NCI-H2107 treated with DMSO at 0.1 percent for 48 hours (cell line): ENCODE results near the gene NEURL1B.

Experiments used
- DNase-seq: peaks from one replicate; lab custom pipeline; 2025; ENCODE audit not compliant: unreplicated experiment; lab: John Stamatoyannopoulos, UW

NEURL1B gene

DNA sequence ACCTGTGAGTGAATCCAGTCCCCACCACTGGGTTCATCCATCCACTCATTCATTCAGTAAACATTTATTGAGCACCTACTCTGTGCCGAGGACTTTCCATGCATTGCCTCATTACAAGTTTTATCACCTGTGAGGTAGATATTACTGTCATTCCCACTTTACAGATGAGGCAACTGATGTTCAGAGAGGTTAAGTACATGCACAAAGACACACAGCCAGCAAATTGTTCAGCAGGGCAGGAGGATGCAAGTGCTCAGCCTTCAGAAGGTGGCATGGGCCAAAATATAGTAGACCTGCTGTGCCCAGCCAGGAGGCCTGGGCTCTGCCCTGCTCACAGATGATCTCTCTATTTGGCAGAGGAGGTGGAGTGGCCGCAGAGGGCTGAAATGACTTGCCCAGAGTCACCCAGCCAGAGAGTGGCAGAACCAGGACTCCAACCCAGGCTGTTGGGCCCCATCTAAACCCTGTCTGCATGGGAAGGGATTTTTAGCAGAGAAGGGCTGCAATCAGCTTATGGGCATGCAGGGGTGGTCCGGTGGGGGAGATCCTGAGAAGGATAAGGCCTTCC lies 7.6 kb upstream of the NEURL1B start:
- no peak for DNase-seq

DNA sequence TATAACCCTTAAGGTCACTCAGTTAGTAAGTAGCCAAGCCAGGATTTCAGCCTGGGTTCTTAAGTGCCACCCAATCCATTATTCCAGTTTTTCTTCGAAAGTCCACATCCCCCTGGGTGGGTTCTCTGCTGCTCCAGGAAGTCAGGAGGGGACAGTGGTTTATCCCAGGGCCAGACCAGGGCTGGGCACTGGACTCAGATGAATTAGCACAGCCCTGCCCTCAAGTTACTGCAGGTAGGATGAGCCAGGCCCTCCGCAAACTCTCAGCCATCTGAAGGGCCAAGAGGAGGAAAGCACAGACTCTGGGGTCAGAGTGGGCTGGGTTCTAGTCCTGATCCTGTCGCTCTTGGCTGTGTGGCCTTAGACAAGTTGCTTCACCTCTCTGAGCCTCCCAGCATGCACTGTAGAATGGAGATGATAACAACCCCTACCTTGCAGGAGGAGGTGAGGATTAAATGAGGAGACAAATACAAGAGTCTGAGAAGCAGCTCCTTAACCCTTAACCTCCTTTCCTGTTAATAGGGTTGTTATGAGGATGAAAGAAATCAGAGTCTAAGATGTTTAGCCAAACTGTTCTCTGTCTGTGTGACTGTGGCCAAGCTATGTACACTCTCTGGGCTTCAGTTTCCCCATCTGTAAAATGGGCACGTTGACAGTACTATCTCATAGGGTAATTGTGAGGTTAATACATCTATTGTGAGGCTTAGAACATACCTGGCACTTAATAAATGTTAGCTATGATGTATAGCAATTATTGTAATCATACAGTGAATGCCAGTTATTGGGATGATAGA lies 6.8 kb upstream of the NEURL1B start:
- DNase-seq = no peak

DNA sequence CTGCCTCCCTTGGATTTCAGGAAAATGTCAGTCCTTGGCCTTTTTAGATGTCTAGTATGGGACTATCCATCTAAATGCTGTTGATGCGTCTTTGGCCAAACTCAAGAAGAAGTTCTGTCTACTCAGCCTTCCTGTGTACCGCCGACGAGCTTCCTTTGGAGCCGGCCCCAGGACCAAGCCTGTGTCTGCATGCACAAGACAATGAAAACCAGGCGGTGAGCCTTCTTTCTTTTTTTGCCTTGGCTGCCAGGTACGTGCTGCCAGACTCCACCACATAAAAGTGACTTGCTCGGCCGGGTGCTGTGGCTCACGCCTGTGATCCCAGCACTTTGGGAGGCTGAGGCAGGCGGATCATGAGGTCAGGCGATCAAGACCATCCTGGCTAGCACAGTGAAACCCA lies 6.0 kb upstream of the NEURL1B start:
- DNase-seq = no peak

DNA sequence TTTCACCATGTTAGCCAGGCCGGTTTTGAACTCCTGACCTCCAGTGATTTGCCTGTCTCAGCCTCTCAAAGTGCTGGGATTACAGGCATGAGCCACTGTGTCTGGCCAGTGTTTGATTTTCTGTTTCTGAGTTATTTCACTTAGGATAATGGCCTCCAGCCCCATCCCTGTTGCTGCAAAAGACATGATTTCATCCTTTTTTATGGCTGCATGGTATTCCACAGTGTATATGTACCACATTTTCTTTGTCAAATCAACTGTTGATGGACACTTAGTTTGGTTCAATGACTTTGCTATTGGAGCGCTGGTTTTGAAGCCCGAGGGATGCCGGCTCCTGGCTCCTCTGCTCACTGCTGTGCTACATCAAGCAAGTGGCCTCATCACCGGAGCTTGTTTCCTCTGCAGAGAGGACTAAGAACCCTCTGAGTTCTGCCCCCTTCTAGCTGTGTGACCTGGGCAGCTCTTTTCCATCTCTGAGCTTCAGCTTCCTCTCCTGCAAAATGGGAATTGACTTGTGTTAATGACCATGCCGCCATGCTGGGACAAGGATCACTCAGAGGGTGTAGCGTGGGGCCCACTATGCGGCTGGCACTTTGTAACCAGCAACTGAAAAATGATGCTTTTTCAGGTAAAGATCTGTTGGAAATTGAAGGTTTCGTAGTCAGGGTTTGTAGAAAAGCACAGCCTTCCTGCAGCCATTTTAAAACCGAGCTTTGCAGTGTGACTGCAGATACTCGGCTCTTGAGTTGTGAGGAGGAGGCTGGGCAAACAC lies 4.6 kb upstream of the NEURL1B start:
- DNase-seq = no peak

DNA sequence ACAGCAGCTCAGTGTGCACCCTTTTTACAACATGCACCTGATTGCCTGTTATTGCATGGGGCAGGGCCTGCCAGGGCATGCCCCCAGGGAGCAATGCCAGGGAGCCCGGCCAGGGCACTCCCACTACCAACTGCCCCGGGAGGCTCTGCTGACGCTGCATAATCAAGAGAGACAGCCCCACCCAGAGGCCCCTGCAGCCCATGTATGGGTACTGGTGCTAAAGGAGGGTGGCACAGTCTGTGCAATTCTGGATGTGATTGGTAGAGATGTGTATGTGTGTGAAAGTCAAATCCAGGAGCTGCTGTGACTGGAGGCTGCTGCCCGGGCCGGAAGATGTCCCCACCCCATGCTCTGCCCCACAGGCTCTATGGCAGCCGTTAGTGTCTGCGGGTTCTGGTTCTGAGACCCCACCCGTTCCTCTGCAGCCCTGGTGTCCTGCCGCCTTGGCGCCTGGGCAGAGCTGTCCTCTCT lies 3.9 kb upstream of the NEURL1B start:
- DNase-seq = peak; percentile 65

DNA sequence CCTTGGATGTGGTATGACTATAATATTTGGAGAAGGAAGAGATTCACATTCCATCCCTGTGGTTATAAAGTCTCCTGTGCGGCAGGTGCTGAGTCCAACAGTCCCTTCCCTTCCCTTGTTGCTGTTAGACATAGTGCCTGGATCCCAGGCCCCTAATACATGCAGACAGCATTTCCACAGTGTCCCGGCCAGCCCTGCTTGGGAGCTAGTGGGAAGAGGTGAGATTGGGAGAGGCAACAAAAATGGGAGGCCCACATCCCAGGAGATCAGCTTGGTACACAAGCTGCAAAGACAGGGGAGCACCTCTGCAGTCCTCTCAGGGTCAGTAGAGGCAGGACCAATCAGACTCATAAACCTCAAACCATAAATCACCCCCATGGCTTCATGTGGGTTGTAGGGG lies 3.3 kb upstream of the NEURL1B start:
- no peak for DNase-seq

DNA sequence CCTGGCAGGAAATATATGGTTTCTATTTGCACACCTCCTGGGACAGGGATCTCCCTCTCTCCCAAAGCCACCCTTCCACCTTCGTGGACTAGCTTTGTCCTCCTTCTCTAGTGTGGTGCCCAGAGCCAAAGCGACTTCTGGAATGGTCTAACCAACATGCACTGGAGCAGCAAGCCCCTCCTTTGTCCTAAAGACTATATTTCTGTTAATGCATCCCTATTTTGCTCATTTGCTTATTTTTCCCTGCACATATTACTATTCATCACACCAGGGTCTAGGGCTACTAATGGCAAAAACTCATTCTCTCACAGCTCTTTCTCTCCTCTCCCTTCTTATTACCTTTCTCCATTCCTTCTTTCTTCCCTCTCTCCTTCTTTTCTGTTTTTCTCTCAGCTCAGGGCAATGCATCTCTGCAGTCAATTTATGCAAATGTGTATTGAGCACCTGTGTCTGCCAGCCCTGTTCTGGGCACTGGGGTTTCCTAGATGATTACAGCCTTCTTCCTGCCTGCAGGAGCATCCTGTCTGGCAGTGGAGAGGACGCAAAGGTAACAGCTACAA lies 2.8 kb upstream of the NEURL1B start:
- no peak for DNase-seq

DNA sequence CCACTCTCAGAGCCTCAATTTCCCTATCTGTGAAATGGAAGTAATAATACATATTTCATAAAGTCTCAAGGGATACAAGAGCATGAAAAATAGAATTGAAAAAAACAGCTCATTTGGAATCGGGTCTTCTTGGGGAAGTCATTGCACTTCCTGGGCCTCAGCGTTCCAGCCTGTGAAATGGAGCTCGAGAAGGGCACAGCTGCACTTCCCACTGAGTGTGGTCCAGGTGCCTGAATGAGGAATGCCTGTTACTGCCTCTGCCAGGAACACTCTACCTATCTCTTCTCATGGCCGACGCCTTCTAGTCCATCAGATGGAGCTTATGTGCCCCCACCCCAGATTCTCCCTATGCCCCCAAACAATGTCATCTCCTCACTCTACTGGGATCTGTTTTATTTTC lies 924 bp upstream of the NEURL1B start:
- no peak for DNase-seq

DNA sequence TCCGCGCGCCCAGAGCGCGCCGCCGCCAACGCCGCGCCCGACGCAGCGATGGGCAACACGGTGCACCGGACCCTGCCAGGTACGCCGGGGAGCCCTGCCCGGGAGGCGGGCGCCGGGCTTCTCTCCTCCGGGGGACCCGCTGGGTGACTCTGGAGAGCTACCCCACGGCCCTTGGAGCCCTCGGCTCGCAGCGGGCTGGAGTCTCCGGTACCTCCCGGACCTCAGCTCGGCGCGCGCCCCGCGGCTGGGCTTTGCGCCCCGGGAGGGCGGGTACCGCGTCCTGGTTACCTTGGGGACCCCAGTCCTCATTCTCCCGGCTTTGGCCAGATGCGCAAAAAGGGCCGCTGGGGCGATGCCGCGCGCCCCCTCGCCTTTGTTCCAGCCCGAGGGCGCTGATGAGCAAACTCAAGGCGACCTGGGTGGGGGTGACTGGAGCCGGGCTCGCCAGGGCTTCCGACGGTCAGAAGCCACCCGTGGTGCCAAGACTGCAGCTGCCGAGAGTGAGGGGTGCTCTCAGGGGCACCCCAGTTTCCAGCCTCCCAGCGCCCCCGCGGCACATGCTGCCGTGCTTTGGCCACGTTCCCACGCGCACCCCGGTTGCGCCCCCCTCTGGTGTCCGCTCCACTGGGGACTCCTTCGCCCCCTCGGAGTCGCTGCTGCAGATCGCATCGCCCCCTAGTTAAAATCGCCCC lies 442 bp downstream of the NEURL1B start:
- no peak for DNase-seq

DNA sequence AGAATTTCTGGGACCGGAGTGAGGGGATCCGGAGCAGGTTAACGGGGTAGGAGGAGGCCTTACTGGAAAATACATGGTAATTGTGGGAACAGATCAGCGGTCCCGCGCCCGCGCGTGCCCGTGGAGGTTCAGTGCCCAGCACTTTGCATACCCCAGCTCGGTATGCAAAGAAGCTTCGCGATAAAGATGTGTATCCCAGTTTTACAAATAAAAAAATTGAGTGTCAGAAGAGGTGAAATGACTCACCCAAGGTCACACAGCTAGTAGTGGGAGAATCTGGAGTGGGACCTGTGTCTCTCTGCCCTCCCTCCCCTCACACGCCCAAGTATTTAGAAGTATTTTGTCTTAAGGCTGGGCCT lies 967 bp downstream of the NEURL1B start:
- no peak for DNase-seq

DNA sequence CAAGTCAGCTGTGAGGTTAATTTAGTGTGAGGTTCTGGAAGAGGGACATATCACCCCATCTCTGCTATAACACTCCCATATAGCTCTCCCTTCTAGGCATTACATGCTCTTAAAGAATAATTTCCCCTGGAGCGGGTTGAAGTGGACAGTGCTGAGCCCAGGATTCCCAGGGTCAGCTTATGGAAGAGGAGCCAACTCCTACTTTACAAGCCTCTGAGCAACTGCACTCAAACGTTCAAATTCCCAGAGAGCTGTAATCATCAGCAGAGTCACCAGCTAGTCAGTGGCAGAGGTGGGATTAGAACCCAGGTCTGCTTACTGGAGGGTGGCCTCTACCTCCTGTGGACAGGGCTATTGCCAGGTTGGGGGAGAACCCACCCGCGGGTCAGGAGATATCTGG lies 1.4 kb downstream of the NEURL1B start:
- no peak for DNase-seq

DNA sequence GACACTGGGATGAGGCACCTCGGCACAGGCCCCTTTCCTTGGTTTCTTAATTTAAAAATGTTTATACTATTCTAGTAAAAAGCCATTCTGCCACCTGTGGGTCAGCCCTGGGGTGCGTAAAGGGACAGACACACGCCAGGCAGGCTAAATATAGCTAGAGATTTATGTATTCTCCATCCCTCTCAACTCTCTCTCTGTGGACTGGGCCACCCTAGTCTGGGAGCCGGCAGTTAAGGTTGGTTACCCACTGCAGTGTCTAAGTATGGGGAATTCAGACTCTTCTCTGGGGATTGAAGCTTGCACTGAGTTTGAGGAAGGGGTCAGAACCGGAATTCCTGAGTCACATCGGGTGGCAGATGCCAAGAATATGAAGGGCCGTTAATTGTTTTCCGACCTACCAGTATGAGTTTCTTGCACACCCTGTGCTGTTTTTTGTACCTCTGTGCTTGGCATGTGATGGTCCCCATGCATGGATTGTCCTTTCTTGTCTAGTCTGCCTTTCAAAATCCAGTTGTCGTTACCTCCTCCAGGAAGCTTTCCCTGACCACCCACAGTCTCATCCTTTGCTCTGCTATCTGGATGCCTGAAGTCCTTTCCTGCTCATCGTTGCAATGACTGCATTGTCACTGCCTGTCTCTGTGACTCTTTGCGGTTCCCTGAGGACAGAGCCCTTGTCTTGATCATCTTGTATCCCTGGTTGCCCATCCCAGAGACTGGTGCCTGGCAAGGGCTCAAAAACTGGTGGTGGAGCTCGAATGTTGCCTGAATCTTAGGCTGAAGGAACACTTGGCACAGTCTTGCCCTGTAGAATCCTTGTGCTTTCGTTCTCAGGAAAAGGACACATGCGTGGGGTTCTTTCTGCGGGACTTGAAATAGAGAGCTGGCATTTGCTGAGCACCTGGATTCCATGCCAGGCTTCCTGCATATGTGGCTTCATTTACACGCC lies 2.1 kb downstream of the NEURL1B start:
- DNase-seq = no peak

DNA sequence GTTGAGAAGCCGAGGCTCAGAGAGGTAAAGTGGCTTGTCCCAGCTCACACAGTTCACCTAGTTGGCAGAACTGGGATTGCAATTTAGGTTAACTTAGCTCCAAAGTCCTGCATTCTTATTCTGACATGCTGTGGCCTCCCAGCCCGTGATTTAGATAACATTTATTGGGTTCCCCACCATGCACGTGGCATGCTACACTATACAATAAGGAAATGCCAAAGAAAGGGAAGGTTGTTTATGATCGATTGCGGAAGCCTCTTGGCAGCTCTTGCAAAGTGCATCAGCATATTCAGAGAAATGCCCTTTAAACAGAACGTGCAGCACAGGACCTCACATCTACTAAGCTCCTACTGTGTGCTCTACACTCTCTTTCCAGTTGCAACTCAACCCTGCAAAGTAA lies 3.2 kb downstream of the NEURL1B start:
- DNase-seq = no peak

DNA sequence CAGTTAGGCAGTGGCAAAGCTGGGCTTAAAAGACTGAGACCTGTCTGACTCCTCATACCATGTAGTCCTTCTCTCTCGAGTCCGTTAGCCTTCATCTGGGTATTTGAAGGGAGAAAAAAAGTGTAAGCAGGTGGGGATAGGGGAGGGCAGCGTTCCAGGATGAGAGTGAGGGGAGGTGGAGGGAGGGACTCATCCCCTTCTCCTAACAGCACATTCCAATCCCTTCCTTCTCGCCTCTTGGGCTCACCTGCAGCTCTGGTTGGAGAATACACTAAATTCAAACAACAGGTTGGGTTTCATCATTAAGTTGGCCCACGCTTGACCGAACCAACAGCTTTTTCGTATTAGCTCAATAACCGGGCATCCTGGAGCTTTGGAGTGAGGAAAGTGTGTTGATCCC lies 3.6 kb downstream of the NEURL1B start:
- DNase-seq = no peak

DNA sequence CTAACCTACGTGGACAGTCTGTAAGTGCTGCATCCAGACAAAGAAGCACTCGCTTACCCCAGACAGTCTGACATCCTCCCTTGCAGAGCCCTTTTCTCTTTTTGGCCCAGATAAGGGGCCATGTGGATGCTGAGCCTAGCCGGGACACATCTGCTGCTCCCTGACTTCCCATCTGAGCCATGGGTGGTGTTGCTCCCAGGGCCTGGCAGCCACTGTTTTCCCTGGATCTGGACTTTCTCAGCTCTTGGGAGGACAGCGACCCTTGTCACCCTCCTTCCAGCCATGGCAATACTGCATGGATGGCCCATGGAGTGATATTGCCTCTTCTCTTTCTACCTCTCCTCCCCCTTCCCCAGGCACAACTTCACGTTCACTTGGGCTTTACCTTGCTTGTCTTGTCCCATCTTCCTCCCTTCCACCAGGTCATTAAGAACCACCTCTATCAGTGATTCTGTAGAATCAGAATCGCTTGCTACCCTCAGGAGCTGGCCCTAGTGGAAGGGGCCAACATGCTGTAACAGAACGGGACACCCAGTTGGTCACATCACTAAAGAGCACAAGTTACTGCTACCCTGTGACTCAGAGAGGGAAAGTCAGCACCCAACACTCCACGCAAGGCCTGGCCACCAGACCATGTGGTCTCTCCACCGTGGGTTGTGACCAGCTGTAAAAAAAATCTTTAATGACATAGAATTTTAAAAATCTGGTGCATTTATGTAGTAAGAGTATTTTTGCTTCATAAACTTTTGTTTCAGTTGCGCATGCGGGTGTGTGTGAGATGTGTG lies 4.4 kb downstream of the NEURL1B start:
- DNase-seq = no peak

DNA sequence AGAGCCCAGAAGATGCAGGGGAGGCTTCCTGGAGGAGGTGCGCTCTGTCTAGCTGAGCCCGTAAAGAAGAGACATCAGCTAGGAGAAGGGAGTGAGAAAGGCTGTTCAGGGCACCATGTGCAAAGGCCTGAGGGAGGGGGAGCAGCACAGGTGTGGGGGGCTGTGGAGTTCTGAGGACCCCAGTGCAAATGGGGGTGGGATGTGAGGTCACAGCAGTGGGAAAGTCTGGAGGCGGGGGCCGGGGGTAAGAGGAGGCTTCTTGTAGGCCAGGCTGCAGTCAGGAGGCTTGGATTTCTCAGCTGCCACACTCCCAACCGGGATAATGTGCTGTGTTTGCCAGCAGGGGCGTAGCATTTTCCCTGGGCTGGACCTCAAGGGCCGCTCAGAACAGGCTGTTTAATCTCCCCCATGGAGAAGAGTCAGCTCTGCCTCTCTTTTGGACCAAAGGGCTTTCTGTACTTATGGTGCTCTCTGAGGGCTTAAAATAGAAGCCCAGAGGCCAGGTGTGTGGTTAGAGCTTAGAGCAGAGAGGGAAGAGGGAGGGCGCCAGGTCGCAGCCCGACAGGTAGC lies 5.7 kb downstream of the NEURL1B start:
- peak; percentile 44 for DNase-seq

DNA sequence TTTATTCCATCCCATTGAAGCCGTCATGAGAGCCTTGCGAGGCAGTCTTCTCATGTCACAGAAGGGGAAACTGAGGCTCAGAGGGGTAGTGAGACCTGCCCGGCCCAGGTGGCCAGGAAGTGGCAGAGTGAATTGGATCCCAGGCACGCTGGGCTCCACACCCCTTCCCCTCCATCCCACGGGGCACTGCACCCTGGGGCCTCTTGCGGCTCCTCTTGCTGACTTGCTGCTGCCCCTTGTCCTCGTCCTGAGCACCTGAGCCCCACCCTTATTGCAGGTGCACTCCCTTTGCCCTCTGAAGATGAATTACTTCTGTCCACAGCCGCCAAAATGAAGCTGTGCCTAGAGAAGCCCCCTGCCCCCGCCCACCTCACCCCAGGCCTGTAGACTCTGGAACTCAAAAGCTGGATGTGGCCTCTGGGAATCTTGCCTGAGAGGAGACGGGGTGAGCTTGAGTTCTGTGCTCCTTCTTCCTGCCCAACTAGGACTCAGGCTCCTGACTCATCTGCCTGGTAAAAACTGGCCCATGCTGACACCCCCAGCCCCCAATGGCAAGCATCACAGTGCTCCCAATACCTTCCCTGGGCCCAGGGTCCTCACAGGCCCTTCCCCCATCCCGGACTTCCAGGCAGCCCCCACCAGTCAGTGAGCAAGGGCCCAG lies 6.4 kb downstream of the NEURL1B start:
- DNase-seq = no peak

DNA sequence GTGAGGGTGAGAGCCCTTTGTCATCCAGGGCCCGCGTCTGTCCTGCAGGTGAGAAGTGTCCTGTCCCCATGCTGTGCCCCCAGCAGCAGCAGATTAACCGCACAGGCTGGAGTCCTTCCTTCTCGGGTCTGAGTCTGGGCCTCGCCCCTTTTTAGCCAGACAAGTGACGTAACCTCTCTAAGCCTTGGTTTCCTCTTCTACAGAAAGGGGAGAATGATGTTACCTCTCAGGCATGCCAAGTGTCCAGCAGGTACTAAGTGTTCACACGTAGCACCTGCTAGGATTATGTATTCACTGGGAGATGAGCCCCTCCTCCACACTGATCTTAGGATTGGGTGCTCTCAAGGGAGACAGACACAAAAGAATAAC lies 6.9 kb downstream of the NEURL1B start:
- DNase-seq = peak; percentile 69

DNA sequence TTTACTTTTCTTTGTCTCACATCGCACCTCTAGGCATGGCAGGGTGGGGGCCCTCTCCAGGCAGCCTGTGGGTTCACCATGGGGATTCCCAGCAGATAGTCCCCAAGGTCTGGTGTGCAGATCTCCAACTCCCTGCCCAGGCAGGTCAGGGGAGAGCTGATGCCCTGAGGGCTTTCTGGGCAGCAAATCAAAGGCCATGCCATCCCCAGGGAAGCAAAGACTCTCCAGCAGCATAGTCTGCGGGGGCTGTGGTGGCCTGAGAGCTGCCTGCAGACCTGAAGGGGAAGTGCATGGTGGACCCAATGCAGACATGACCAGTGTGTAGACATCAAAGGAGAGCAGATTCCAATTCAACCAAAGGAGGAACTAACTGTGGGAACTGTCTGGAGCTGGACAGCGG lies 7.7 kb downstream of the NEURL1B start:
- DNase-seq = no peak
